ENCODE data around the gene PPP2R2B.

Gene PPP2R2B

GRCh38 chr5:146592352-146592751, 286.2 kb downstream of the PPP2R2B start:
- no peak for TF ChIP-seq CTCF (conservative IDR thresholded peaks at IDR 0.05; ENCODE audit: low read depth, low read length)
- no peaks in the 10 kb centered on the region for H3K4me1 ChIP-seq (ENCODE audit: low read depth, poor library complexity, severe bottlenecking)
- no peaks in the 10 kb centered on the region for H3K36me3 ChIP-seq (ENCODE audit: insufficient read depth)
- no peaks in the 10 kb centered on the region for H3K79me2 ChIP-seq (ENCODE audit: insufficient read depth, low read depth)
- no peak overlapping the region for H3K4me2 ChIP-seq
- no peaks in the 10 kb centered on the region for H3K27me3 ChIP-seq (ENCODE audit: insufficient read depth, low read depth)
- no peaks in the 10 kb centered on the region for H4K20me1 ChIP-seq (ENCODE audit: insufficient read depth)
- no peak overlapping the region for H3K4me3 ChIP-seq (IDR thresholded peaks at IDR 0.05; ENCODE audit: insufficient read depth, low read depth, low read length)
- no peak overlapping the region for H3K27ac ChIP-seq
- H2AFZ ChIP-seq (ENCODE audit: low read depth): no peak overlapping the region
- H3K9ac ChIP-seq: no peak overlapping the region

GRCh38 chr5:146589028-146589345, 289.6 kb downstream of the PPP2R2B start:
- Histone ChIP-seq H3K27ac (no peak overlapping the region), H3K27me3 (ENCODE audit: insufficient read depth, low read depth) (no peaks in the 10 kb centered on the region), H3K9ac (no peak overlapping the region), H3K4me1 (ENCODE audit: low read depth, poor library complexity, severe bottlenecking) (no peaks in the 10 kb centered on the region), H4K20me1 (ENCODE audit: insufficient read depth) (no peaks in the 10 kb centered on the region), H3K4me2 (no peak overlapping the region), H3K79me2 (ENCODE audit: insufficient read depth, low read depth) (no peaks in the 10 kb centered on the region), H3K4me3 (IDR thresholded peaks at IDR 0.05; ENCODE audit: insufficient read depth, low read depth, low read length) (no peak overlapping the region), H2AFZ (ENCODE audit: low read depth) (no peak overlapping the region), H3K36me3 (ENCODE audit: insufficient read depth) (no peaks in the 10 kb centered on the region)
- no peak for TF ChIP-seq CTCF (conservative IDR thresholded peaks at IDR 0.05; ENCODE audit: low read depth, low read length)

- H3K4me1 ChIP-seq (ENCODE audit: low read depth, poor library complexity, severe bottlenecking): no peaks in the 10 kb centered on the region
- H3K4me3 ChIP-seq (IDR thresholded peaks at IDR 0.05; ENCODE audit: insufficient read depth, low read depth, low read length): no peak overlapping the region
- no peak overlapping the region for H3K27ac ChIP-seq
- no peaks in the 10 kb centered on the region for H3K27me3 ChIP-seq (ENCODE audit: insufficient read depth, low read depth)
- H3K9ac ChIP-seq: no peak overlapping the region
- no peak for TF ChIP-seq CTCF (conservative IDR thresholded peaks at IDR 0.05; ENCODE audit: low read depth, low read length)
- no peaks in the 10 kb centered on the region for H3K79me2 ChIP-seq (ENCODE audit: insufficient read depth, low read depth)
- no peaks in the 10 kb centered on the region for H4K20me1 ChIP-seq (ENCODE audit: insufficient read depth)
- no peak overlapping the region for H2AFZ ChIP-seq (ENCODE audit: low read depth)
- H3K36me3 ChIP-seq (ENCODE audit: insufficient read depth): no peaks in the 10 kb centered on the region
- H3K4me2 ChIP-seq: no peak overlapping the region
These were observed 290.1 kb downstream of the PPP2R2B start for GRCh38 chr5:146588331-146589027.

GRCh38 chr5:146586752-146587151, 291.8 kb downstream of the PPP2R2B start:
- H3K79me2 ChIP-seq (ENCODE audit: insufficient read depth, low read depth): no peaks in the 10 kb centered on the region
- H4K20me1 ChIP-seq (ENCODE audit: insufficient read depth): no peaks in the 10 kb centered on the region
- H3K27me3 ChIP-seq (ENCODE audit: insufficient read depth, low read depth): no peaks in the 10 kb centered on the region
- no peak overlapping the region for H3K4me3 ChIP-seq (IDR thresholded peaks at IDR 0.05; ENCODE audit: insufficient read depth, low read depth, low read length)
- H3K9ac ChIP-seq: no peak overlapping the region
- H3K36me3 ChIP-seq (ENCODE audit: insufficient read depth): no peaks in the 10 kb centered on the region
- H3K27ac ChIP-seq: no peak overlapping the region
- no peak overlapping the region for H2AFZ ChIP-seq (ENCODE audit: low read depth)
- no peaks in the 10 kb centered on the region for H3K4me1 ChIP-seq (ENCODE audit: low read depth, poor library complexity, severe bottlenecking)
- TF ChIP-seq CTCF (conservative IDR thresholded peaks at IDR 0.05; ENCODE audit: low read depth, low read length): no peak
- no peak overlapping the region for H3K4me2 ChIP-seq
